ENCODE data around the gene CSNK1D. TPM values are rescaled to one million over a fixed set of nuclear protein-coding genes. Genes with fewer than 3 reads are reported as not detected.

Gene CSNK1D
- total and polyA plus RNA-seq, 10 of the 15 experiments (the other 5 are each of a cell fraction or from before 2014, with no cell fraction given) = 5.7 to 105 (median 58.1) TPM

DNA sequence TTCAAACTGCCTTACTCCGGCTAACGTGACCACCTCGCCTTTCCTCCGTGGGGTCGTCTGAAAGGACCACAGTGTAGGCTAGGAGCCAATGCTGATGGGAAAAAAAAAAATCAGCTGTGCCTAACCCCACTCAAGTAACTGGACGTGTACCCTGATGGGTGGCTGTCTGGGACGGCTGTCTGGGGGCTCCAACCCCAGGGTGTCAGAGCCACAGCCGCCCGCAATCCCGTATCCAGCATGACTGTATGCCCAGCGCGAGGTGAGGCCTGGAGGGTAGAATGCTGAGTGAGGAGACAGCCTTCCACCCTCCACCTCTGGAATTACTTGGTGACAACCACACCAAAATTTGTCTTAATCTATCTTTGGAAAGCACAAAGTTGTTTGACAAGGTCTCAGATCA, 2.8 kb downstream of the CSNK1D start:
- ChIA-PET RAD21 (ENCODE audit: unreplicated experiment) (interaction anchor here (1.4 kb wide), 1 partner anchor 29 kb away, joined by 4 read pairs; no protein-coding TSS in a partner anchor), POLR2A (interaction anchor here (1.3 kb wide), 1 partner anchor 13 kb away, joined by 4 read pairs; no protein-coding TSS in a partner anchor), CTCF (no interaction called here), SMC1A (ENCODE audit: uncharacterized antibody, unreplicated experiment) (no interaction called here)
- Histone ChIP-seq H2AFZ (ENCODE audit: control insufficient read depth, low read depth, low read length) (no peak overlapping the region), H3K4me2 (ENCODE audit: control insufficient read depth, insufficient read depth) (peak overlapping the region; percentile 91; the same call in 1 of the 2 replicates), H3K4me1 (ENCODE audit: control insufficient read depth, insufficient read depth, low read length) (peaks cover 12% of the 10 kb centered on the region), H4K20me1 (ENCODE audit: control insufficient read depth, insufficient read depth) (peaks cover 30% of the 10 kb centered on the region), H3K27ac (ENCODE audit: control insufficient read depth, insufficient read depth) (no peak overlapping the region), H3K9ac (ENCODE audit: control insufficient read depth, insufficient read depth, low read length) (no peak overlapping the region), H3K27me3 (replicated peaks in 1 of 2; ENCODE audit: control insufficient read depth in 2 of 2, insufficient read depth in 2 of 2, low read length in 1 of 2) (no peaks in the 10 kb centered on the region), H3K9me3 (replicated peaks; ENCODE audit: control insufficient read depth, insufficient read depth, low read length) (no peaks in the 10 kb centered on the region), H3K79me2 (ENCODE audit: control insufficient read depth, insufficient read depth, low read length) (peaks cover 70% of the 10 kb centered on the region), H3K4me3 (peak overlapping the region; percentile 27; the same call in 1 of the 2 replicates), H3K36me3 (ENCODE audit: control insufficient read depth in 2 of 2, insufficient read depth in 2 of 2, low read length in 1 of 2) (peaks cover 22 to 26% of the 10 kb centered on the region in 2 experiments)
- no peak for FAIRE-seq
- no peak for DNase-seq (ENCODE audit: low read depth, low spot score)
- BruUV-seq (replicated peaks) = no TSS peak
- TF ChIP-seq CBFB (IDR thresholded peaks at IDR 0.05; ENCODE audit: low read depth) (no peak), POLR2A (IDR thresholded peaks at IDR 0.05; ENCODE audit: low read depth, low read length) (peak; percentile 29; the same call in 1 of the 2 replicates), ZNF217 (IDR thresholded peaks at IDR 0.05) (no peak), ZNF274 (IDR thresholded peaks at IDR 0.05; ENCODE audit: insufficient read depth, insufficient read length) (no peak), DPF2 (IDR thresholded peaks at IDR 0.05) (no peak), MTA3 (IDR thresholded peaks at IDR 0.05; ENCODE audit: borderline replicate concordance, low read length) (no peak), RCOR1 (conservative IDR thresholded peaks at IDR 0.05; ENCODE audit: low read depth, low read length) (no peak), SUPT20H (IDR thresholded peaks at IDR 0.05; ENCODE audit: borderline replicate concordance, control insufficient read depth, low read depth, low read length) (no peak), BMI1 (IDR thresholded peaks at IDR 0.05; ENCODE audit: borderline replicate concordance) (no peak), PAX8 (IDR thresholded peaks at IDR 0.05) (no peak), STAT3 (IDR thresholded peaks at IDR 0.05; ENCODE audit: low read depth, low read length) (no peak)
- TF ChIP-seq, protein P1, sequence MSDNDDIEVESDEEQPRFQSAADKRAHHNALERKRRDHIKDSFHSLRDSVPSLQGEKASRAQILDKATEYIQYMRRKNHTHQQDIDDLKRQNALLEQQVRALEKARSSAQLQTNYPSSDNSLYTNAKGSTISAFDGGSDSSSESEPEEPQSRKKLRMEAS (IDR thresholded peaks at IDR 0.05; ENCODE audit: low read depth, low read length) = no peak
- TF ChIP-seq, protein P2, sequence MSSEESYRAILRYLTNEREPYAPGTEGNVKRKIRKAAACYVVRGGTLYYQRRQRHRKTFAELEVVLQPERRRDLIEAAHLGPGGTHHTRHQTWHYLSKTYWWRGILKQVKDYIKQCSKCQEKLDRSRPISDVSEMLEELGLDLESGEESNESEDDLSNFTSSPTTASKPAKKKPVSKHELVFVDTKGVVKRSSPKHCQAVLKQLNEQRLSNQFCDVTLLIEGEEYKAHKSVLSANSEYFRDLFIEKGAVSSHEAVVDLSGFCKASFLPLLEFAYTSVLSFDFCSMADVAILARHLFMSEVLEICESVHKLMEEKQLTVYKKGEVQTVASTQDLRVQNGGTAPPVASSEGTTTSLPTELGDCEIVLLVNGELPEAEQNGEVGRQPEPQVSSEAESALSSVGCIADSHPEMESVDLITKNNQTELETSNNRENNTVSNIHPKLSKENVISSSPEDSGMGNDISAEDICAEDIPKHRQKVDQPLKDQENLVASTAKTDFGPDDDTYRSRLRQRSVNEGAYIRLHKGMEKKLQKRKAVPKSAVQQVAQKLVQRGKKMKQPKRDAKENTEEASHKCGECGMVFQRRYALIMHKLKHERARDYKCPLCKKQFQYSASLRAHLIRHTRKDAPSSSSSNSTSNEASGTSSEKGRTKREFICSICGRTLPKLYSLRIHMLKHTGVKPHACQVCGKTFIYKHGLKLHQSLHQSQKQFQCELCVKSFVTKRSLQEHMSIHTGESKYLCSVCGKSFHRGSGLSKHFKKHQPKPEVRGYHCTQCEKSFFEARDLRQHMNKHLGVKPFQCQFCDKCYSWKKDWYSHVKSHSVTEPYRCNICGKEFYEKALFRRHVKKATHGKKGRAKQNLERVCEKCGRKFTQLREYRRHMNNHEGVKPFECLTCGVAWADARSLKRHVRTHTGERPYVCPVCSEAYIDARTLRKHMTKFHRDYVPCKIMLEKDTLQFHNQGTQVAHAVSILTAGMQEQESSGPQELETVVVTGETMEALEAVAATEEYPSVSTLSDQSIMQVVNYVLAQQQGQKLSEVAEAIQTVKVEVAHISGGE (CRISPR knock-in tag; IDR thresholded peaks at IDR 0.05) = no peak
- TF ChIP-seq, protein P3, sequence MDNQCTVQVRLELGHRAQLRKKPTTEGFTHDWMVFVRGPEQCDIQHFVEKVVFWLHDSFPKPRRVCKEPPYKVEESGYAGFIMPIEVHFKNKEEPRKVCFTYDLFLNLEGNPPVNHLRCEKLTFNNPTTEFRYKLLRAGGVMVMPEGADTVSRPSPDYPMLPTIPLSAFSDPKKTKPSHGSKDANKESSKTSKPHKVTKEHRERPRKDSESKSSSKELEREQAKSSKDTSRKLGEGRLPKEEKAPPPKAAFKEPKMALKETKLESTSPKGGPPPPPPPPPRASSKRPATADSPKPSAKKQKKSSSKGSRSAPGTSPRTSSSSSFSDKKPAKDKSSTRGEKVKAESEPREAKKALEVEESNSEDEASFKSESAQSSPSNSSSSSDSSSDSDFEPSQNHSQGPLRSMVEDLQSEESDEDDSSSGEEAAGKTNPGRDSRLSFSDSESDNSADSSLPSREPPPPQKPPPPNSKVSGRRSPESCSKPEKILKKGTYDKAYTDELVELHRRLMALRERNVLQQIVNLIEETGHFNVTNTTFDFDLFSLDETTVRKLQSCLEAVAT (IDR thresholded peaks at IDR 0.05) = 0 out of 2 replicates have a peak, but pooled peaks have one; percentile 8
- 91% methylated on average over 12 of the region's 12 CpGs for WGBS (ENCODE audit: insufficient coverage, insufficient replicate concordance, low lambda C conversion rate, missing lambda C conversion rate)
- intact Hi-C loops (cut with micrococcal nuclease; ENCODE audit: unreplicated experiment) = no loop called here
- ATAC-seq = no peak
- in situ Hi-C loops (cut with MboI) = no loop called here

All from GM12878 (cell line).